Stomach (tissue), 9 donors: Measurements from ENCODE around the gene ENTR1. TPM values are rescaled to one million over a fixed set of nuclear protein-coding genes. Genes with fewer than 3 reads are reported as not detected.

Experiments used
- DNase-seq, 2 donors: peaks; one replicate each; pipeline versions ENCODE4 v3.0.0 to v3.0.0-alpha.2; 2013 to 2019
- H3K27ac ChIP-seq, 5 donors: fragments of 200-600 bp in 4 of 5; sonication (generic) in 4 of 5; one replicate each; pipeline ENCODE4 v1.5.1; 2013 to 2019; ENCODE audit warnings: mild to moderate bottlenecking in 1 of 5, moderate library complexity in 1 of 5
- H3K27me3 ChIP-seq, 3 donors: fragments of 200-600 bp; sonication (generic); one replicate each; pipeline ENCODE4 v1.5.1; 2017 to 2019; ENCODE audit warnings: mixed run types in 1 of 3
- H3K36me3 ChIP-seq, 4 donors: fragments of 200-600 bp; sonication (generic); 1 replicate in 3 of 4; 2 replicates in 1 of 4; pipeline ENCODE4 v1.5.1; 2016 to 2019
- H3K4me1 ChIP-seq, 4 donors: fragments of 200-600 bp; sonication (generic); one replicate each; pipeline ENCODE4 v1.5.1; 2016 to 2019
- H3K4me3 ChIP-seq, 4 donors: fragments of 200-600 bp; sonication (generic) in 3 of 4; one replicate each; pipeline ENCODE4 v1.5.1; 2016 to 2019; ENCODE audit warnings: mild to moderate bottlenecking in 1 of 4
- H3K9me3 ChIP-seq, 4 donors: fragments of 200-600 bp; sonication (generic); one replicate each; pipeline ENCODE4 v1.5.1; 2016 to 2019
- EP300 ChIP-seq: sonication (generic); formaldehyde crosslinking; IDR thresholded peaks from one replicate; pipeline ENCODE4 v1.6.1; 2017; ENCODE audit warnings: antibody characterized with exemption
- POLR2A ChIP-seq, 4 donors: fragments of 450-650 bp; IDR thresholded peaks; one replicate each; pipeline ENCODE4 v1.6.1; 2016; ENCODE audit warnings: antibody characterized with exemption in 4 of 4, control low read depth in 2 of 4, mild to moderate bottlenecking in 1 of 4, moderate library complexity in 1 of 4
- POLR2AphosphoS5 ChIP-seq, 3 donors: sonication (generic); formaldehyde crosslinking; IDR thresholded peaks; one replicate each; pipeline ENCODE4 v1.6.1; 2016; ENCODE audit warnings: antibody characterized with exemption in 3 of 3
- WGBS, 5 donors: extraction: QIAGEN DNeasy Blood & Tissue Kit in 3 of 5; methylation state at CpG; one replicate each; pipeline versions ENCODE4 v1.1.5 to v1.1.7; 2013 to 2018; 5-methylcytosine and 5-hydroxymethylcytosine counted together
- intact Hi-C: fragments of 100-400 bp; cut with DNase I; formaldehyde crosslinking; loops from one replicate; pipeline ENCODE4 v1.15.1; 2023; ENCODE audit warnings: low total_unique reads
- polyA plus RNA-seq, 3 donors: library from polyadenylated mRNA; stranded (reverse); fragments of 200-250 nt; gene quantifications; one replicate each; pipeline ENCODE4 v1.2.3, GENCODE V29; 2013
- total RNA-seq, 5 donors: library from RNA; depleted of rRNA; stranded (reverse); fragments of >200 nt; gene quantifications; one replicate each; pipeline versions ENCODE4 v1.1.0 to v1.2.3, GENCODE V29; 2014 to 2016
- TF ChIP-seq, protein P1 (sequence below), 7 experiments: fragments of 450-650 bp in 4 of 7; fragments of 200-600 bp in 3 of 7; sonication (generic) in 3 of 7; IDR thresholded peaks; one replicate each; pipeline ENCODE4 v1.5.1; 2016 to 2019; ENCODE audit warnings: antibody characterized with exemption in 7 of 7, control low read depth in 2 of 7, mild to moderate bottlenecking in 1 of 7
- donor health status: healthy with polysubstance abuse.
- donor health status: Bipolar disorder and iron deficiency.
- donor health status: healthy.

ENTR1 gene
- total and polyA plus RNA-seq, 8 donors: 20.6 to 184 (median 34.8) TPM

DNA sequence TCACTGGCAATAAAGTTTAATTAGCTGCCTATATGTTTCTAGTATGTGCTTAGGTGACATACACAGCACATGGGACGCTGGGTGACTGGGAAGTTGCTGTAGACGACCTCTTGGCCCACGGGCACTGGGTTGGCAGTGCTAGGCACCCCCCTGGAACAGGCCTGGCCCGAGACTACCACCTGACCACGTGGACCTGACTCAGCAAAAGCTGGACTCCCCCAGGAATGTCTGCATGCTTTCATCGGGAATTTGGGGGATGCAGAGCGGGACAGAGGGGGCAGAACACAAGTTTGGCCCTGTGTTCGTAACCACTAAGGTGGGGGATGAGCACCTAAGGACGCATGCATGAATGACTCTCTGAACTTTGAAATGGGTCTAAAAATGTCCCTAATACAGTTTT, 45.8 kb upstream of the ENTR1 start:
- H3K36me3 ChIP-seq: peaks cover 87 to 100% (median 100%) of the 10 kb centered on the region in 4 donors
- H3K27me3 ChIP-seq: no peaks in the 10 kb centered on the region
- WGBS, 5 donors: 72 to 88% (median 81%) methylated on average over 8 to 9 of the region's 9 CpGs
- H3K4me1 ChIP-seq: peaks cover 0 to 15% (median 0%) of the 10 kb centered on the region in 4 donors
- DNase-seq: no peak
- no peaks in the 10 kb centered on the region for H3K9me3 ChIP-seq
- no peak overlapping the region for H3K27ac ChIP-seq
- no peak overlapping the region for H3K4me3 ChIP-seq
- TF ChIP-seq, protein P1, sequence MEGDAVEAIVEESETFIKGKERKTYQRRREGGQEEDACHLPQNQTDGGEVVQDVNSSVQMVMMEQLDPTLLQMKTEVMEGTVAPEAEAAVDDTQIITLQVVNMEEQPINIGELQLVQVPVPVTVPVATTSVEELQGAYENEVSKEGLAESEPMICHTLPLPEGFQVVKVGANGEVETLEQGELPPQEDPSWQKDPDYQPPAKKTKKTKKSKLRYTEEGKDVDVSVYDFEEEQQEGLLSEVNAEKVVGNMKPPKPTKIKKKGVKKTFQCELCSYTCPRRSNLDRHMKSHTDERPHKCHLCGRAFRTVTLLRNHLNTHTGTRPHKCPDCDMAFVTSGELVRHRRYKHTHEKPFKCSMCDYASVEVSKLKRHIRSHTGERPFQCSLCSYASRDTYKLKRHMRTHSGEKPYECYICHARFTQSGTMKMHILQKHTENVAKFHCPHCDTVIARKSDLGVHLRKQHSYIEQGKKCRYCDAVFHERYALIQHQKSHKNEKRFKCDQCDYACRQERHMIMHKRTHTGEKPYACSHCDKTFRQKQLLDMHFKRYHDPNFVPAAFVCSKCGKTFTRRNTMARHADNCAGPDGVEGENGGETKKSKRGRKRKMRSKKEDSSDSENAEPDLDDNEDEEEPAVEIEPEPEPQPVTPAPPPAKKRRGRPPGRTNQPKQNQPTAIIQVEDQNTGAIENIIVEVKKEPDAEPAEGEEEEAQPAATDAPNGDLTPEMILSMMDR (IDR thresholded peaks at IDR 0.05): no peak
- TF ChIP-seq POLR2A (IDR thresholded peaks at IDR 0.05) (no peak), POLR2AphosphoS5 (IDR thresholded peaks at IDR 0.05) (no peak), EP300 (no peak)
- intact Hi-C loops: no loop called here

DNA sequence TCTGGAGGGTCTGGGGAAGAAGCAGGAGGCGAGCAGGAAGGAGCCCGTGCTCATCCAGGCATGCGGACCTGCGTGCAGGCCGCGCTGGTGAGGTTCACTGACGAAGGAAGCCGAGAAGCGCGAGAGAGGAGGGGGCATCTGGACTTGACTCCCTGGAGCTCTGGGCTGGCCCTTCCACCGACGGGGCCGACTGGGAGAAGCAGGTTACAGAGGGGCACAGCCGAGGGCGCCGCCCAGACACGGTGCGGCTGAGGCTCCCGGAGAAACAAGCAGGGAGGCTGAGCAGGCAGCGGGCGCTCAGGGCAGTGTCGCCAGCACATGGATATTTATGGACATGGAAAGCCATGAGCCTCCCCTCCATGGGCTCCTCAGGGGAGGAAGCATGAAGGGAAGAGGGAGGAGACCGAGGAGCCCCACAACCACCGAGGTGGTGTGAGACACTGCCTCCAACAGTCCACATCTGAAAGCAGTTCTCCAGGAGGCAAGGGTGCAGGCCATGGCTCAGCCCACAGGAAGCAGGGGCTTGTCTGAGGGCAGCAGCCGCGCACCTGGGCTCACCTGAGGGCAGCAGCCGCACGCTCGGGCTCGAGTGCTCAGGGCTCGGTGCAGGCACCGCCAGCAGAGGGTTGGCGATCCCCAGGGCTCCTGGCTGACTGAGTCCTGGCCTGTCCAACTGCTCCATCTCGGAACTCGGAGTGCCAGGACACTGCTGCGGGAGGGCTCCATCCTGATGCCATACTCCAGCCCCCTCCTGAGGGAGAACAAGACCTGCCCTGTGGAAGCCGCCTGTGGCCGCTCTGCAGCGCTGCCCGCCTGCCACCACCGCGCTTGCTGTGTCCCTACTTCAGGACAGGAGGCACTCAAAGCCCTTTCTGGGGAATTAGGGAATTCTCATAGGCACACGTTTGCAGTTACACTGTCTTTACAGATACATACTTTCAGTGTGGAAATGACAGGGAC, 44.9 kb upstream of the ENTR1 start:
- Histone ChIP-seq H3K4me3 (no peak overlapping the region), H3K36me3 (peaks cover 89 to 100% (median 100%) of the 10 kb centered on the region in 4 donors), H3K27ac (no peak overlapping the region), H3K4me1 (peaks cover 0 to 6% (median 0%) of the 10 kb centered on the region in 4 donors), H3K9me3 (no peaks in the 10 kb centered on the region), H3K27me3 (no peaks in the 10 kb centered on the region)
- no peak for DNase-seq
- TF ChIP-seq POLR2AphosphoS5 (IDR thresholded peaks at IDR 0.05): no peak
- TF ChIP-seq, protein P1 (IDR thresholded peaks at IDR 0.05): no peak
- no peak for TF ChIP-seq POLR2A (IDR thresholded peaks at IDR 0.05)
- no peak for TF ChIP-seq EP300
- intact Hi-C loops: no loop called here
- WGBS, 5 donors: 90 to 94% (median 91%) methylated on average over 35 to 43 of the region's 43 CpGs

DNA sequence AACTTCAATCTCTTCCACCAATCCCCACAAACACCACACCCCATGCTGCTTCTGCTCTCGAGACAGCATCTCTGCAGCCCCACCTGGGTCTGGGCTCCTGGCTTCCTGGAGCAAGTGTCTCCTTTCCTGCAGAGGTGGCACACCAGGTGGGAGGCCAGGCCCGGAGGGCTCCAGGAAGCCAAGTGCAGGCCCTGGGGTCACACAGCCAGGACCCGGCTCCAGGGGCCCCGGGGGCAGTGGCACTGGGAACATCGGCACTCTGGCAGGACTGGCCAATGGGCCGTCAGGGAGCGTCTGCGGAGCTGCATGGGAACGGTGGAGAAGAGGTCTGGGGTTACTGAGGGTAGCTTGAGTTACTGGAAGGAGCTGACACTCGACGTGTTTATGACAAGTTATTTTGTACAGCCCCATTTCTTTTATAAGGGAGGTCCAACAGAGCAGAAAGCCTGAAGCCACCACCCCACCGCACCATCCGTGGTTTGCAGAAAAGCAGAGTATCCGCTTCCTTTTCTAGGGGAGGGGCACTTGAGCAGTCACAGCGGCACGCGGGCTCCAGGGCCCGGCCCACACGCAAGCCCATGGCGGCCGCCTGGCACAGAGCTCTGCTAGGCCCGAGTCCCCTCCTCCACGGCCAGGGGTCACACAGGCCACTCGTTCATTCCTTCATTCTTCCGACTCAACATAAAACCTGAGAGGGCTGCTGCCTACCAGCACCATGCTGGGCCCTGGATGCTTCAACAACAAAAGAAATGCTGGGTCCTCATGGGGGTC, 43.8 kb upstream of the ENTR1 start:
- H3K4me1 ChIP-seq: no peaks in the 10 kb centered on the region
- 81 to 90% (median 88%) methylated on average over 21 to 25 of the region's 25 CpGs for WGBS, 5 donors
- peaks cover 90 to 100% (median 100%) of the 10 kb centered on the region in 4 donors for H3K36me3 ChIP-seq
- no peak for DNase-seq
- no peak for TF ChIP-seq POLR2AphosphoS5 (IDR thresholded peaks at IDR 0.05)
- no peak for TF ChIP-seq POLR2A (IDR thresholded peaks at IDR 0.05)
- TF ChIP-seq, protein P1 (IDR thresholded peaks at IDR 0.05): no peak
- TF ChIP-seq EP300: no peak
- H3K27me3 ChIP-seq: no peaks in the 10 kb centered on the region
- intact Hi-C loops: no loop called here
- no peak overlapping the region for H3K4me3 ChIP-seq
- no peaks in the 10 kb centered on the region for H3K9me3 ChIP-seq
- no peak overlapping the region for H3K27ac ChIP-seq

DNA sequence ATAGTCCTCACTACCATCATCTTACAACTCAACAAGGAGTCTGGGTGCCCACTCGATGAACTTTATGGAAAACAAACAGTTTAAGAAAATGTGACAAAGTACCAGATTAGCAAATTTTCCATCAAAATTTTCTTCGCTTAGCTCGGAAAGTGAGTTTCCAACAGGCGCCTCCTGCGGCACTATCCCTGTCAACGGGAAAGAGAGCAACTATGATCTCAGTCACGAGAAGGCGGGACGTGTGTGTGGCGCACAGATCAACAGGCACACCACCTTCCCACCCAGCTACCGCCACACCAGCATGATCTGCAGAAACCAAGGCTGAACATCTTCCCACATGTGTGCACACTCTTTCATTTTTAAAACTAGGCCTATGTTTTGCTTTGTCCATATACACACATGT, 42.9 kb upstream of the ENTR1 start:
- no peak for DNase-seq
- WGBS, 5 donors: 89 to 93% (median 90%) methylated on average over 11 of the region's 11 CpGs
- H3K27ac ChIP-seq: no peak overlapping the region
- TF ChIP-seq, protein P1 (IDR thresholded peaks at IDR 0.05): no peak
- TF ChIP-seq POLR2AphosphoS5 (IDR thresholded peaks at IDR 0.05) (no peak), POLR2A (IDR thresholded peaks at IDR 0.05) (no peak), EP300 (no peak)
- peaks cover 90 to 100% (median 100%) of the 10 kb centered on the region in 4 donors for H3K36me3 ChIP-seq
- H3K4me1 ChIP-seq: no peaks in the 10 kb centered on the region
- intact Hi-C loops: no loop called here
- no peaks in the 10 kb centered on the region for H3K9me3 ChIP-seq
- no peaks in the 10 kb centered on the region for H3K27me3 ChIP-seq
- no peak overlapping the region for H3K4me3 ChIP-seq
